ENCODE results near the gene OPN4. TPM values are rescaled to one million over a fixed set of nuclear protein-coding genes. Genes with fewer than 3 reads are reported as not detected.
A peak's percentile ranks its signal among the peaks of the same experiment; 100 is the strongest.

OPN4 gene
- total RNA-seq, 2 experiments from 2014 or later = not detected

- no peaks in the 10 kb centered on the region for H4K20me1 ChIP-seq (ENCODE audit: insufficient read depth, low read length)
- DNase-seq (ENCODE audit: low spot score) = no peak
- no peaks in the 10 kb centered on the region for H3K9me3 ChIP-seq (ENCODE audit: low read length)
- H3K4me3 ChIP-seq (ENCODE audit: low read depth, low read length, poor library complexity, severe bottlenecking) = no peak overlapping the region
- peaks cover 14% of the 10 kb centered on the region for H3K4me1 ChIP-seq (ENCODE audit: insufficient read depth, low read length, poor library complexity, severe bottlenecking)
- no peak for TF ChIP-seq CTCF (conservative IDR thresholded peaks at IDR 0.05; ENCODE audit: low read length)
- TF ChIP-seq EZH2phosphoT487 (IDR thresholded peaks at IDR 0.05; ENCODE audit: borderline replicate concordance, low read depth, low read length) = no peak
- H3K79me2 ChIP-seq (ENCODE audit: insufficient read depth, low read depth, low read length) = no peaks in the 10 kb centered on the region
- H3K9me2 ChIP-seq (ENCODE audit: insufficient read depth, low read length) = no peaks in the 10 kb centered on the region
- no TSS peak for BruUV-seq (replicated peaks)
- intact Hi-C loops (cut with micrococcal nuclease; ENCODE audit: unreplicated experiment) = loop anchor here (10.0 kb wide), 1 partner anchor 255 kb away; the partner anchor contains the start of gene ADIRF
- H3K4me2 ChIP-seq (ENCODE audit: low read length) = no peak overlapping the region
- POLR2A ChIA-PET = interaction anchor here (0.5 kb wide), 1 partner anchor 151 kb away, joined by 6 read pairs; no protein-coding TSS in a partner anchor
- H3K36me3 ChIP-seq (ENCODE audit: insufficient read depth, low read length) = no peaks in the 10 kb centered on the region
- no peak overlapping the region for H3K27ac ChIP-seq (ENCODE audit: low read depth, low read length, poor library complexity, severe bottlenecking)
- CTCF ChIA-PET (ENCODE audit: unreplicated experiment) = no interaction called here
- no peak overlapping the region for H2AFZ ChIP-seq (ENCODE audit: low read length)
These were observed 55.2 kb downstream of the OPN4 start for GRCh38 chr10:86709396-86710185.

GRCh38 chr10:86710987-86711512 lies 56.7 kb downstream of the OPN4 start:
- ChIA-PET POLR2A (no interaction called here), CTCF (ENCODE audit: unreplicated experiment) (no interaction called here)
- Histone ChIP-seq H3K9me2 (ENCODE audit: insufficient read depth, low read length) (no peaks in the 10 kb centered on the region), H3K4me3 (ENCODE audit: low read depth, low read length, poor library complexity, severe bottlenecking) (peak overlapping the region; percentile 70), H3K4me2 (ENCODE audit: low read length) (peak overlapping the region; percentile 65), H3K9me3 (ENCODE audit: low read length) (no peaks in the 10 kb centered on the region), H4K20me1 (ENCODE audit: insufficient read depth, low read length) (no peaks in the 10 kb centered on the region), H3K4me1 (ENCODE audit: insufficient read depth, low read length, poor library complexity, severe bottlenecking) (peaks cover 14% of the 10 kb centered on the region), H2AFZ (ENCODE audit: low read length) (peak overlapping the region; percentile 99), H3K79me2 (ENCODE audit: insufficient read depth, low read depth, low read length) (no peaks in the 10 kb centered on the region), H3K27ac (ENCODE audit: low read depth, low read length, poor library complexity, severe bottlenecking) (peak overlapping the region; percentile 38), H3K36me3 (ENCODE audit: insufficient read depth, low read length) (no peaks in the 10 kb centered on the region)
- BruUV-seq (replicated peaks) = no TSS peak
- DNase-seq (ENCODE audit: low spot score) = peak; percentile 89
- intact Hi-C loops (cut with micrococcal nuclease; ENCODE audit: unreplicated experiment) = loop anchor here (10.0 kb wide), 1 partner anchor 254 kb away; the partner anchor contains the start of gene ADIRF
- peak; percentile 80 for TF ChIP-seq CTCF (conservative IDR thresholded peaks at IDR 0.05; ENCODE audit: low read length)
- TF ChIP-seq EZH2phosphoT487 (IDR thresholded peaks at IDR 0.05; ENCODE audit: borderline replicate concordance, low read depth, low read length) = no peak

All from OCI-LY7 (cell line).